ENCODE data around the gene CLN6. TPM values are rescaled to one million over a fixed set of nuclear protein-coding genes. Genes with fewer than 3 reads are reported as not detected.
A peak's percentile ranks its signal among the peaks of the same experiment; 100 is the strongest.
"Not testable (repeated sequence)": the region's sequence is repeated elsewhere in the genome, so short reads cannot be mapped to it uniquely, and the experiment has no call there.

Gene CLN6
- total RNA-seq, 2 donors from 2014 or later = 38.0 to 55.1 TPM

- DNase-seq (ENCODE audit: low spot score in 2 of 2) (peak in 1 of 2 donors; percentile 31), ATAC-seq (no peak)
- Mint-ChIP-seq H3K36me3 (peaks cover 5 to 12% of the 10 kb centered on the region in 2 donors), H3K27ac (no peak overlapping the region), H3K9me3 (no peaks in the 10 kb centered on the region)
Observed at GRCh38 chr15:68218331-68218730, 11.2 kb downstream of the CLN6 start.

- peaks cover 0 to 6% of the 10 kb centered on the region in 2 donors for H3K36me3 Mint-ChIP-seq
- no peak overlapping the region for H3K27ac Mint-ChIP-seq
- DNase-seq (ENCODE audit: low spot score in 2 of 2) (no peak), ATAC-seq (no peak)
- no peaks in the 10 kb centered on the region for H3K9me3 Mint-ChIP-seq
Observed at GRCh38 chr15:68217341-68217740, 12.2 kb downstream of the CLN6 start.

- DNase-seq (ENCODE audit: low spot score in 2 of 2) = no peak
- Mint-ChIP-seq H3K27ac (no peak overlapping the region), H3K9me3 (no peaks in the 10 kb centered on the region), H3K36me3 (peaks cover 0 to 6% of the 10 kb centered on the region in 2 donors)
- no peak for ATAC-seq
Observed at GRCh38 chr15:68214838-68215254, 14.7 kb downstream of the CLN6 start.

GRCh38 chr15:68213991-68214837, 15.3 kb downstream of the CLN6 start:
- Mint-ChIP-seq H3K27ac (no peak overlapping the region), H3K9me3 (no peaks in the 10 kb centered on the region), H3K36me3 (peaks cover 0 to 6% of the 10 kb centered on the region in 2 donors)
- DNase-seq (ENCODE audit: low spot score in 2 of 2) (no peak), ATAC-seq (no peak)

GRCh38 chr15:68213491-68213845, 16.1 kb downstream of the CLN6 start:
- ATAC-seq, H3K27ac Mint-ChIP-seq: not testable (repeated sequence)

GRCh38 chr15:68211656-68212320, 17.7 kb downstream of the CLN6 start:
- peak in 1 of 2 donors; percentile 45 for DNase-seq (ENCODE audit: low spot score in 2 of 2)
- no peak for ATAC-seq
- no peaks in the 10 kb centered on the region for H3K9me3 Mint-ChIP-seq
- H3K36me3 Mint-ChIP-seq = no peaks in the 10 kb centered on the region
- no peak overlapping the region for H3K27ac Mint-ChIP-seq

More at GRCh38 chr15:68213491-68213845, 16.1 kb downstream of the CLN6 start:
- DNase-seq (ENCODE audit: low spot score in 2 of 2) = peak in 1 of 2 donors; percentile 45
- not testable (repeated sequence) for H3K36me3 Mint-ChIP-seq, H3K9me3 Mint-ChIP-seq

GRCh38 chr15:68210821-68211655, 18.5 kb downstream of the CLN6 start:
- DNase-seq (ENCODE audit: low spot score in 2 of 2) (peak in 1 of 2 donors; percentile 77), ATAC-seq (peak; percentile 30 to 49)
- H3K36me3 Mint-ChIP-seq = no peaks in the 10 kb centered on the region
- H3K27ac Mint-ChIP-seq = no peak overlapping the region
- no peaks in the 10 kb centered on the region for H3K9me3 Mint-ChIP-seq

GRCh38 chr15:68210409-68210756, 19.1 kb downstream of the CLN6 start:
- no peak overlapping the region for H3K27ac Mint-ChIP-seq
- no peaks in the 10 kb centered on the region for H3K9me3 Mint-ChIP-seq
- ATAC-seq (no peak), DNase-seq (ENCODE audit: low spot score in 2 of 2) (no peak)
- no peaks in the 10 kb centered on the region for H3K36me3 Mint-ChIP-seq

- H3K27ac Mint-ChIP-seq = peak overlapping the region in 1 of 2 donors; percentile 87
- DNase-seq (ENCODE audit: low spot score in 2 of 2) = no peak
- H3K9me3 Mint-ChIP-seq = no peaks in the 10 kb centered on the region
- ATAC-seq = peak; percentile 79 to 83
- no peaks in the 10 kb centered on the region for H3K36me3 Mint-ChIP-seq
Observed at GRCh38 chr15:68209735-68210408, 19.7 kb downstream of the CLN6 start.

- H3K27ac Mint-ChIP-seq = peak overlapping the region in 1 of 2 donors; percentile 89
- peak in 1 of 2 donors; percentile 8 for ATAC-seq
- no peaks in the 10 kb centered on the region for H3K9me3 Mint-ChIP-seq
- peak in 1 of 2 donors; percentile 52 for DNase-seq (ENCODE audit: low spot score in 2 of 2)
- H3K36me3 Mint-ChIP-seq = no peaks in the 10 kb centered on the region
Observed at GRCh38 chr15:68209272-68209671, 20.3 kb downstream of the CLN6 start.

GRCh38 chr15:68208636-68209240, 20.8 kb downstream of the CLN6 start:
- Mint-ChIP-seq H3K27ac (peak overlapping the region; percentile 52 to 89), H3K36me3 (no peaks in the 10 kb centered on the region), H3K9me3 (no peaks in the 10 kb centered on the region)
- no peak for ATAC-seq
- DNase-seq (ENCODE audit: low spot score in 2 of 2) = peak in 1 of 2 donors; percentile 44

- no peak for ATAC-seq
Observed at GRCh38 chr15:68208136-68208535, 21.4 kb downstream of the CLN6 start.

GRCh38 chr15:68207176-68207935, 22.2 kb downstream of the CLN6 start:
- H3K36me3 Mint-ChIP-seq = no peaks in the 10 kb centered on the region
- no peak overlapping the region for H3K27ac Mint-ChIP-seq
- no peaks in the 10 kb centered on the region for H3K9me3 Mint-ChIP-seq
- ATAC-seq (no peak), DNase-seq (ENCODE audit: low spot score in 2 of 2) (peak in 1 of 2 donors; percentile 37)

More at GRCh38 chr15:68208136-68208535, 21.4 kb downstream of the CLN6 start:
- peak overlapping the region; percentile 52 to 95 for H3K27ac Mint-ChIP-seq
- no peak for DNase-seq (ENCODE audit: low spot score in 2 of 2)
- no peaks in the 10 kb centered on the region for H3K9me3 Mint-ChIP-seq
- H3K36me3 Mint-ChIP-seq = no peaks in the 10 kb centered on the region

GRCh38 chr15:68206711-68207151, 22.8 kb downstream of the CLN6 start:
- ATAC-seq (no peak), DNase-seq (ENCODE audit: low spot score in 2 of 2) (peak in 1 of 2 donors; percentile 38)
- H3K9me3 Mint-ChIP-seq = no peaks in the 10 kb centered on the region
- no peak overlapping the region for H3K27ac Mint-ChIP-seq
- H3K36me3 Mint-ChIP-seq = no peaks in the 10 kb centered on the region

GRCh38 chr15:68205954-68206539, 23.5 kb downstream of the CLN6 start:
- ATAC-seq (no peak), DNase-seq (ENCODE audit: low spot score in 2 of 2) (no peak)

More at GRCh38 chr15:68205954-68206539, 23.5 kb downstream of the CLN6 start:
- Mint-ChIP-seq H3K27ac (no peak overlapping the region), H3K36me3 (no peaks in the 10 kb centered on the region), H3K9me3 (no peaks in the 10 kb centered on the region)

Data from activated naive CD4-positive, alpha-beta T cell treated with anti-CD3 and anti-CD28 coated beads, Interleukin-2, amount 50 U/mL, for 72 hours (primary cell).